ENCODE results near the gene MISFA.
"Not testable (repeated sequence)": the region's sequence is repeated elsewhere in the genome, so short reads cannot be mapped to it uniquely, and the experiment has no call there.

The MISFA gene

DNA sequence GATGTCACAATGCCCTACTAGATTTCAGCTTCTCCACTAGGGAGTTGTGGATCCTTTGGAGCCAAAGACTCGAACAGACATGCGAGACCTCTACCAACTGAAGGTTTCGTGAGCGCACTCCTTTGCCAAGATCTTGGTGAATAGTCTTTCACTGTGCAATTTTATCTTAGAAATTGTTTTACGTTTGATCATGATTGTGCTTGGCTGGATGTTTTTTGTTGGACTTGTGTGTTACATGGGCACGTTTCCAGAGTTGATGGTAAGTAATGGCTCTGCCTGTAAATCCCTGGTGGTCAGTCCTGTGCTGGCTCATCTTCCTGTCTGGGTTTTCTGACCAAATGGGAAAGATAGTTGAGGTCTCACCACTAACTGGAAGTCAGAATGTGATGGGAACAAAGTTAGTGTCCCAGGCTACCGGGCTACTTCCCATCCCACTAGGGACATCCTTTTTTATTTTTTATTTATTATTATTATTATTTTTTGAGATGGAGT is at the start of gene MISFA:
Gene MISFA (plus strand): TSS at position 51 of the 492 bp plus-strand sequence. CDS start 140 bp downstream, at position 191.
- H3K4me3 ChIP-seq (ENCODE audit: low read depth, low read length) = no peak within 1 kb of the TSS
- DNase-seq (ENCODE audit: low read depth) = no peak

DNA sequence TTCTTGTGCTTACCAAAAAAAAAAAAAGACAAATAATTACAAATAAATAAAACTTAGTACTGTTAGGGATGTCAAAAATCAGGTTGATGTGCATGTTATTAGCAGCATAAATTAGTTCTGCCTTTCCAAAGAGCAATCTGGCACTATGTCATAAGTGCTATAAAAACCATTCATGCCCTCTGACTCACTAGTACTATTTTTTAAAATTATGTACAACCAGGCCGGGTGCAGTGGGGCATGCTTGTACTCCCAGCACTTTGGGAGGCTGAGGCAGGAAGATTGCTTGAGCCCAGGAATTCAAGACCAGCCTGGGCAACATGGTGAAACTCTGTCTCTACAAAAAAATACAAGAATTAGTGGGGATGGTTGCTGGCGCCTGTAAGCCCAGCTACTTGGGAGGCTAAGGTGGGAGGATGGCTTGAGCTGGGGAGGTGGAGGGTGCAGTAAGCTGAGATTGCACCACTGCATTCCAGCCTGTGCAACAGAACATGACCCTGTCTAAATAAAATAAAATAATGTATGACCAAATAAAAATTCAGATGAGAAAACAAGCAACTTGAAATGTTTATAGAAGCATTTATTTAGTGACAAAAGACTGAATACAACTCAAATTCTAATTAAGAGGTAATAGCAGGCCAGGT is 36.4 kb upstream of the MISFA start:
- no peak for DNase-seq (ENCODE audit: low read depth)
- no peak overlapping the region for H3K4me3 ChIP-seq (ENCODE audit: low read depth, low read length)

DNA sequence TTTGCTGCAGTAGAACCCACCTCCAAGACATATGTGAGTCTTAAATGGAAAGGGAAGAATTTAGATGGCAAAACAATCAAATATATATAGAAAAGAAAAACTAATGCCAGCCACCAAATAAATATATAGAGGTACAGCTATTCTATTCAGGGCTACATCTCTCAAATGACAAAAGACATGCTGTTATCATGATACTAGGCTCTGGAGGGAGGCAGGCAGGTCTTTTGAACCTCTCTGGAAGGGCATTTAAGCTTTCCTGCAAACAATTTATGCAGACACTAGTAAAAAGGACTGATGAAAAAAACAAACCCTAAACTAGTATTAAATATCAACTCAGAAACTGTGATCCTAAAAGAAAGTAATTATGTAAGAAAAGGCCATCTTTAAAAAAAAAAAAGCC is 35.4 kb upstream of the MISFA start:
- no peak overlapping the region for H3K4me3 ChIP-seq (ENCODE audit: low read depth, low read length)
- no peak for DNase-seq (ENCODE audit: low read depth)

DNA sequence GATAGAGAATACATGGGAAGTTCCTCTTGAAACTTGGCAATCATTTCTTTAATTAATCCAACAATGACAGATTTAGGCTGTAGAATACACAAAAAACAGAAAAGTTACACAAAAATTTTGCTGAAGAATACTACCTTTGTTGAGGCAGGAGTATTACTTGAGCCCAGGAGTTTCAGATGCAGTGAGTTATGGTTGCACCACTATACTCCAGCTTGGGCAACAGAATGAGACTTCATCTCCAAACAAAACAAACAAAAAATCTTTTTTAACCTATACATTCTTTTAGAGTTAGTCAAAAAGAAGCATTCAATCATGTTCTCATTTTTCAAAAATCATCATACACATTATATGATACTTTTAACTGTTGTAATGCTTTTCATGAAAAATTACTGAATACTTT is 33.2 kb upstream of the MISFA start:
- H3K4me3 ChIP-seq (ENCODE audit: low read depth, low read length) = no peak overlapping the region
- no peak for DNase-seq (ENCODE audit: low read depth)

DNA sequence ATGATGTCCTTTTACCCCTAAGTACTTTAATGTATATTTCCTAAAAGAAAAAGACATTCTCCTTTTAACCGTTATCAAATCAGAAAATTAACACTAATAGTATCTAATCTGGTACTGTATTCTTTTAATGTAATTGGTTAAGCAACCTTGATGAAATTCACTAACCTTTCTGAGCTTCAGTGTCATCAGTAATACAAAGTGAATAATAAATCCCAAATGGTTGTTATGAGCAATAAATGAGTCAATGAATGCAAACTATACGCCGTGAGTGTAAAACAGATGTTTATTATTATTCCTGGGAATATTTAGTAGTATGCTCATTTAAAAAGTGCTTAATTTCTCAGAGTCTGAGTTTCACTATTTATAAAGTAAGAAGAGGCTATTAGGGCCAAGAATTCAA is 32.5 kb upstream of the MISFA start:
- no peak overlapping the region for H3K4me3 ChIP-seq (ENCODE audit: low read depth, low read length)
- no peak for DNase-seq (ENCODE audit: low read depth)

DNA sequence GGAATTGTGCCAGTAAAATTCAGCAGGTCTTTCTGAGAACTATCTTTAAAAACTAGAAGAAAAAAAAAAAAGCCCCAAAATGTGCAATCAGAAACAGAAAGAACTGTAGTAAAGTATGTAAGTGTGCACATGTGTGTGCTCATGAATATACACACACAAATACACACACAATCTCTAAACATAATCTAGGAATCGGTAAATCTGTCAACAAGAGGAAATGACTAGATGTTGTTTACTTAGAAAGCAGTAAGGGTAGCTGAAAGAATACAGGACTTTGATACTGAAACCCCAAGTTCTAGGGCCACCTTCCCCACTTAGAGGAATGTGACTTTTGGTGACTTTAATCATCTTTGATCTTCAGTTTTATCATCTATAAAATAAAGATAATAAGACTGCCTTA is 24.2 kb upstream of the MISFA start:
- DNase-seq (ENCODE audit: low read depth) = no peak
- no peak overlapping the region for H3K4me3 ChIP-seq (ENCODE audit: low read depth, low read length)

DNA sequence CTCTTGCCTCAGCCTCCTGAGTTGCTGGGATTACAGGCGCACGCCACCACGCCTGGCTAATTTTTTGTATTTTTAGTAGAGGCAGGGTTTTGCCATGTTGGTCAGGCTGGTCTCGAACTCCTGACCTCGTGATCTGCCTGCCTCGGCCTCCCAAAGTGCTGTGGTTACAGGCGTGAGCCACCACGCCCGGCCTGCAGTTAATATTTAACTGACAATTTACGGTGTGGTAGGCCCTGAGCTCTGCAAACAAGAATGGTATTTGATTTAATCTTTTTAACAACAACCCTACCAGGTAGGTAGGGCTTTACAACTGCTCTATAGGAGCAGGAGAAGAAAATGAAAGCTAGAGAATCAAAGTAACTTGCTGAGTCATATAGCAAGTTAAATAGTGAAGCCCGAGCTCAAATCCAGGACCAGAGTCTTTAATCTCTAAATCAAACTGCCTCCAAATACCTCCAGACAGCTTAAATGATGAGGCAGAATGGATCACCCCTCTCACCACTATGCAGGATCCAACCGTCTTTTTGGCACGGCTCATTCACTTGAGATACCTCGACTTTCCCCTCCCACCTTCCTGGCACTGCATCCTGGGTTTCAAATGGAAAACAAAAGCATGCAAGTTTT is 20.5 kb upstream of the MISFA start:
- no peak overlapping the region for H3K4me3 ChIP-seq (ENCODE audit: low read depth, low read length)
- DNase-seq (ENCODE audit: low read depth) = no peak

DNA sequence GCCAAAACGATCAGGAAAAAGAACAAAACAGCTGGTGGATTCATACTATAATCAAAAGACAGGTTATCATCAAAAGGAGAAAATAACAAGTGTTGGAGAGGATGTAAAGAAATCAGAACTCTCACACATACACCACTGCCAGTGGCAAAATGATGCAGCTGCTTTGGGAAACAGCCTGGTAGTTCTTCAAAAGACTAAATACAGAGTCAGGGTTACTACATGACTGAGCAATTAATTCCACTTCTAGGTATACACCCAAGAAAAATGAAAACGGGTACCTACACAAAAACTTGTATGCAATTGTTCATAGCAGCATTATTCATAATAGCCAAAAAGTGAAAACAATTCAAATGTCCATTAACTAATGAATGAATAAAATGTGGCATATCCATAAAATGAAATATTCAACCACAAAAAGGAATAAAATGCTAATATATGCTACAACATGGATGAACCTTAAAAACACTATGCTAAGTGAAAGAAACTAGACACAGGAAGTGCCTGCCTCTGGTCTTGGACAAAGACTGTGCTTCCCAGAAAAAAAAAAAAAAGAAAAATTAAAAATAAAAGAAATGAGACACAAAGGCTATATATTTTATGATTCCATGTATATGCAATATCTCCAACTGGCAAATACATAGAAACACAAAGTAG is 19.3 kb upstream of the MISFA start:
- no peak for DNase-seq (ENCODE audit: low read depth)
- no peak overlapping the region for H3K4me3 ChIP-seq (ENCODE audit: low read depth, low read length)

DNA sequence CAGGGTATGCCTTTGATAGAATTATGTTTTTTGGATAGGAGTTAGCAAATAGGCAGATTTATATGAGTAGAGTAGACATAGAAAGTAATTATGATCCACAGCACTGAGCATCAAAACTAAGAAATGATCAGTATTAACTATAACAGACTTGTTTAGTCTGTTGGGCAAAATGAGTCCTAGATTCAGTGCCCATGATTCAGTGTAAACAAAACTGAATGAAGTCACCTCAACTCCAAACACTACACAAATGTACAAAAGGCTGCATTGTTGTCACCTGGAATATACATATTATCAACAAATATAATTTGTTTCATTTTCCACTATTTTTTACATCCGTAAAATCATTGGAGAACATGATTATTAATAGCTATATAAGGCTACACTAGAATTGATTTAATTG is 17.8 kb upstream of the MISFA start:
- H3K4me3 ChIP-seq (ENCODE audit: low read depth, low read length) = no peak overlapping the region
- no peak for DNase-seq (ENCODE audit: low read depth)

DNA sequence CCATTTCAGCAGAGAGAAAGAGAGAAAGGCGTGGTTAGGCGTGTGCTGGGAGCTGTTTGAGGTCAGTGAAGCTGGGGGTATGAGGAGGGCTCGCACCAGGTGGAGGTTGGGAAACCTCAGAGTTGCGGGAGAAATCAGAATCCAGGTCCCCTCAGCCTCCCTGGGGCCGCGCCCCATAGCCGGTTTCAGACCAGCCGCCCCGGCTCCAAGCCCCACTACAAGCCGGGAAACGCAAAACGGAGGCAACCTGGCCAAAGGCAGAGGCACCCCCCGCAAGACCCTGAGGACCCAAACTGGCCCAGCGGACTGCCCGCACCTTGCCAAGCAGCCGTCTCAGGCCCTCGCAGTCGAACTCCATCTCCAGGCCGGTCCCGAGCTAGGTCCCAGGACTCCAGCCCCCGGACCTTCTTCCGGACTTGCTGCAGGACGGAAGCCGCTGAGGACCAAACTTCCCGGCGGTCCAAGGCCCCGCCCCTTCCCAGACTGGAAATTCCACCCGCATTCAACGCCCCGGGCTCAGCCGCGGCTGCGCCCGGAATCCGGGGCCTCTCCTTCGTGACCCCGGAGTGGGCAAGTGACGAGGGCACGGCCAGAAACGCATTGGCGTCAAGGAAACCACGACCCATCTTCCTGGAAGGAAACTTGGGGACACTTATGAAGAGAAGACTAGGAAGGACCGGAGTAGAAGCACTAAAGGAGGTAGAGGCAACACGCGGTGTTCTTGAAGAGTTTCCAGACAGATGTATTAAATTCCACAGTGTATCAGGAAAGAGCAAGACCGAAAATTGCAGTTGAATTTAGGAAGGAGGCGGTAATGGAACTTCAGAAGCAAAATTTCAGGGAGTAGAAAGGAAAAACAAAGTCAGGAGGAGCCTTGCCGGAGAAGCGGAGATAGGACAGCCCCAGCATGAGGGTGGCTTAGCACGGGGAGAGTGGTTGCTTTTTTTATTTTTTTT is 11.0 kb upstream of the MISFA start, which contains the start of gene UEVLD:
Gene UEVLD (minus strand): TSS at position 438 of the 956 bp plus-strand sequence. CDS start 80 bp downstream, at position 358.
- H3K4me3 ChIP-seq (ENCODE audit: low read depth, low read length) = peak within 1 kb of the TSS; percentile 93
- DNase-seq (ENCODE audit: low read depth) = peak; percentile 72

DNA sequence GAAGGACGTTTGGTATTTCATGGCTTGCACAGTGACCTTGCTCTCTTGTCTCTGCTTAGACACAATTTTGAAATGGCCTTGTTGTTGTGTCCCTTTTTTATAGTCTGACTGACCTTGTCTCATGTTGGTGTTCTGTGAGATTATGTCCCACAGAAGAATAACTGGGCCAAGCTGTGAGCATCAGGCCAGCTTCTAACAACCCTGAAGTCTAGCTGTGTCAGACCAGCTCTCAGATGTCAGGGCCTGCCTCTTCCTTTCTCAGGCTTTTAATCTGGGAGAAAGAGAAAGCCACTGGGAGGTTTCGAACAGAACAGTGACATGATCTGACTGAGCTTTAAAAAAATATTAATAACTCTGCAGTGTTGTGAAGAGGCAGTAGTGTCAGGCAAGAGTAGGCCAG is 9.0 kb upstream of the MISFA start:
- no peak overlapping the region for H3K4me3 ChIP-seq (ENCODE audit: low read depth, low read length)
- no peak for DNase-seq (ENCODE audit: low read depth)

DNA sequence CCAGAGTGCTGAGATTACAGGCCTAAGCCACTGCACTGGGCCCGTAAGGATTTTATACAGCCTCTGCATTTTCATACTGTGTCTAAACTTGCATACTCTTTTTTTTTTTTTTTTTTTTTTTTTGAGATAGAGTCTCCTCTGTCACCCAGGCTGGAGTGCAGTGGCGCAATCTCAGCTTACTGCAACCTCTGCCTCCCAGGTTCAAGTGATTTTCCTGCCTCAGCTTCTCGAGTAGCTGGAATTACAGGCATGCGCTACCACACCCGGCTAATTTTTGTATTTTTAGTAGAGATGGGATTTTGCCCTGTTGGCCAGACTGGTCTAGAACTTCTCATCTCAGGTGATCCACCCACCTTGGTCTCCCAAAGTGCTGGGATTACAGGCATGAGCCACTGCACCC is 5.5 kb upstream of the MISFA start:
- not testable (repeated sequence) for H3K4me3 ChIP-seq (ENCODE audit: low read depth, low read length); DNase-seq (ENCODE audit: low read depth)

DNA sequence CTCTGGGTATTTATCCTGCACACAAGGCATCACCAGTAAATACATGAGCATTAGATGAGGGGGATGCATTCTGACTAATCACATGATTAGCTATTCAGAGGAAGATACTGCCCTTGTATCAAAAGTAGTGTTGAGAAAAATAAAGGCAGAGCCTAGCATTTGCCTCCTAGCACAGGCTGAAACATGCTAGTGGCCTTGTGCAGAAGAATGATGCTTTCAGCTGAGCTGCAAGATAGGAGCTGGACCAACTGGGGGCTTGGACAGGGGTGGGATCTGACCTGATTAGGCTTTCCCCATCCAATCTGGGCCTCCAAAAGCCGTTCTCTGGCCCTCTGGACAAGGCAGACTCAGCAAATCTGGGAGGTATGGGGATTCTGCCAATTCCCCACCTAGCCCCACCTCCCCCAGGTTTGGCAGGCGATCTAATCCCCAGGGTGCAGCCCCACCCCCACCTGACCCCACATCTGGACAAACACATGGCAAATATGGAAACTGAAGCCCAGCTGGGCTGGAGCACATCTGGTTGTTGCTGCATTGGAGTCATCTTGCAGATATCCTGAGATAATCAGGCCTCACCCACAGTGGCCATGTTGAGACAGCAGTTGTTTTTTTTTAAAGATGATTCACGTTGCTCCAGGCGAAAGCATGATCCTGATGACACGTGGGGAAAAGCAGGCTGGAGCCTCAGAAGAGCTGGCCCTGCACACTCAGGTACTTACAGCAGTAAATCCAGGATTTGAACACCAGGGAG is 4.4 kb upstream of the MISFA start:
- DNase-seq (ENCODE audit: low read depth) = peak; percentile 64
- H3K4me3 ChIP-seq (ENCODE audit: low read depth, low read length) = no peak overlapping the region

DNA sequence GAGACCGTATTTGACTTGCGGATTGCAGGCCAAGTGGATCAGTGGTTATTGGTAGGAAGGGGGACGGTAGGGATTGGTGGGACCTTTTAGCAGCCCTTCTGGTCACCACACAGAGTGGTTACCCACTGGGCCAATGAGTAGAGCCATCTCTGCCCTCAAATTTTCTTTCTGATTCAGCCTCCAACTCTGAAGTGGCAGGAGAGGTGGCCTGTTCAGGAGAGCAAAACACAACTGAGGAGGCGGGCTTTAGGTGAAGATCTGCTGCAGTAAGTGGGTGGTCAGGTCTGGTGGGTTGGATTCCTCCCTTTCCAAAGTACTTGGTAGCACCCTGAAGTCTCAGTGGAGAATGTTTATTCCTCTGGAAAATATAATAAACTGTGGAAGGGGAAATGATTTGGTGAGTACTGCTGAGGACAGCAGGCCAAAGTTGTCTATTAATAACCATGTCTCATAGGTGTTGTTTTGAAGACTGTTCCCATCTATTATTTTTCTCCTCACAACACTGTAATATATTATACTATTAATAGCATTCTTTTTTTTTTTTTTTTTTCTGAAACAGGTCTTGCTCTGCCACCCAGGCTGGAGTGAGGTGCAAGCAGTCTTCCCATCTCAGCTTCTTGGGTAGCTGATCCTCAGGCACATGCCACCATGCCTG is 1.5 kb downstream of the MISFA start:
- no peak overlapping the region for H3K4me3 ChIP-seq (ENCODE audit: low read depth, low read length)
- DNase-seq (ENCODE audit: low read depth) = no peak

DNA sequence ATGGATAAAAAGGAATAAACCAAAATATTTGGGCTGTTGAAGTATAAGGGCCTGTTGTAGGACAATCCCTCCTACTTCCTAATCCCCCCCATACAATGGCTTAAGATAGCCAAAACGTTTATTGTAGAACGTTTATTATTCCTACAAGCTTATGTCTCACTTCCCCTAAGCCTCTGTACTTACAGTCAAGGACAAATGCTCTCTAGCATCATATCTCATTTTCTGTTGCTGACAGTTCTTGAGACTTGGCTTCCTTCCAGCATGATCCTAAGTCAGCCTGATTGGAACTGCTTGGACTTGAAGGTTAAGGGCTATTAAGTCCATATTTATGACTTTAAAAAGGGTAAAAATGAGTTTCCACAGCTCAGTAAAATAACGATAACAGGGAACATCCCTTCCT is 8.8 kb downstream of the MISFA start:
- DNase-seq (ENCODE audit: low read depth) = no peak
- no peak overlapping the region for H3K4me3 ChIP-seq (ENCODE audit: low read depth, low read length)

DNA sequence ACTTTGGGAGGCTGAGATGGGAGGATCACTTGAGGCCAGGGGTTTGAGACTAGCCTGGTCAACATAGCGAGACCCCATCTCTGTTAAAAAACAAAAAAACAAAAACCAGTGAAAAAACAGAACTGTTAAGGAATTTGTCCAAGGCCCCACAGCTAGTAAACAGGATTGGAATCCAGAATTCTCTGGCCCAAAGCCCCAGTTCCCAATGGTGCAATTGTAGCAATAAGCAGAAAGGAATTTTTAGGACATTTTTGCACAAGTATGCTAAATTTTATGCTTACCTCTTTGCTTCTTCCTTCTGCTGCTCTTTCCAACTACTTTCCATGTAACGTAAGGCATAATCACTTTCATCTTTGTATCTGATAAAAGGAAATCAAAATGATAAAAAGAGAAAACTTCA is 11.6 kb downstream of the MISFA start:
- H3K4me3 ChIP-seq (ENCODE audit: low read depth, low read length) = no peak overlapping the region
- no peak for DNase-seq (ENCODE audit: low read depth)

DNA sequence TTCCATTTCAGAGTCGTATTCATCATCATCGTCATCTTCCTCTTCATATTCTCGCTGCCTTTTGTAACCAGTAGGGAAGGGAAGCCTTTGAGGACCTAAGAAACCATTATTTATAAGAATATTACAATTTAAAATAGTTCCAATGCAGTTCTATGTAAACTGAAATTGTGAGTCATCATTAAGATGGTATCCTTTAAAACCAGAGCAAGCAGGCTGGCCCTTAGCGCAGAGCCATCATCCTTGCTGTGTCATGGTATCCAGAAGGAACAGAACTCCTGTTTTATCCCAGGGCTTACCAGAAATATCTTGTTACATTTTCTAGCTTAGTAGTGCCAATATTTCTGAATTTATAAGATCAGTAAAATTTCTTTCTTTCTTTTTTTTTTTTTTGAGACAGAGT is 12.8 kb downstream of the MISFA start:
- no peak overlapping the region for H3K4me3 ChIP-seq (ENCODE audit: low read depth, low read length)
- DNase-seq (ENCODE audit: low read depth) = no peak

DNA sequence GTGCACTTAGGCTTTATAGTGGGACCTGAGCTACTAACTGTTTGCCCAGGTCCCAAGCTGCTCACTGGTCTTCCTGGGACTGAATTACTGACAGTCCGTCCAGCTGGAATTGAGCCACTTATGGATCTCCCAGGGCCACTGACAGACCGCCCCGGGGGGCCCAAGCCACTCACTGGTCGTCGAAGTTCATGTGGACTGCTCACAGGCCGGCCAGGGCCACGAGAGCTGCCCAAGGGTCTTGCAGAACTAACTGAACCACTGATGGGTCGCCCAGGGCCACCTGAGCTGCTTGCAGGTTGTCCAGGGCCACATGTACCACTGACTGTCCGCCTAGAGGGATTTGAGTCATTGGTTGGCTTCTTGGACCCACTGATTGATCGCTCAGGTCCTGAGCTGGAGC is 15.1 kb downstream of the MISFA start:
- no peak overlapping the region for H3K4me3 ChIP-seq (ENCODE audit: low read depth, low read length)
- no peak for DNase-seq (ENCODE audit: low read depth)

Measured in skeletal muscle cell (primary cell).